Measurements from ENCODE around the gene C4A. TPM values are rescaled to one million over a fixed set of nuclear protein-coding genes. Genes with fewer than 3 reads are reported as not detected.

C4A gene
- total and polyA plus RNA-seq, 2 of the 13 experiments (the other 11 are each of a cell fraction or from before 2014, with no cell fraction given), result 165 to 478 TPM

DNA sequence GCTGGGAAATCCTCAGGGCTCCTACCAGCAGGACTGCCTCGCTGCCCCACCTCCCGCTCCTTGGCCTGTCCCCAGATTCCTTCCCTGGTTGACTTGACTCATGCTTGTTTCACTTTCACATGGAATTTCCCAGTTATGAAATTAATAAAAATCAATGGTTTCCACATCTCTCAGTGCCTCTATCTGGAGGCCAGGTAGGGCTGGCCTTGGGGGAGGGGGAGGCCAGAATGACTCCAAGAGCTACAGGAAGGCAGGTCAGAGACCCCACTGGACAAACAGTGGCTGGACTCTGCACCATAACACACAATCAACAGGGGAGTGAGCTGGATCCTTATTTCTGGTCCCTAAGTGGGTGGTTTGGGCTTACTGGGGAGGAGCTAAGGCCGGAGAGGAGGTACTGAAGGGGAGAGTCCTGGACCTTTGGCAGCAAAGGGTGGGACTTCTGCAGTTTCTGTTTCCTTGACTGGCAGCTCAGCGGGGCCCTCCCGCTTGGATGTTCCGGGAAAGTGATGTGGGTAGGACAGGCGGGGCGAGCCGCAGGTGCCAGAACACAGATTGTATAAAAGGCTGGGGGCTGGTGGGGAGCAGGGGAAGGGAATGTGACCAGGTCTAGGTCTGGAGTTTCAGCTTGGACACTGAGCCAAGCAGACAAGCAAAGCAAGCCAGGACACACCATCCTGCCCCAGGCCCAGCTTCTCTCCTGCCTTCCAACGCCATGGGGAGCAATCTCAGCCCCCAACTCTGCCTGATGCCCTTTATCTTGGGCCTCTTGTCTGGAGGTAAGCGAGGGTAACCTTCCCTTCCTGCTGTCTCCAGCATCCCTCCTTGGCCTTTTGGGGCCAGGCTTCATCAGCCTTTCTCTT lies 36.1 kb upstream of the C4A start, which contains the start of gene CFB (continued):
- TF ChIP-seq ZNF543 (CRISPR knock-in tag; IDR thresholded peaks at IDR 0.05), result peak; percentile 91
- TF ChIP-seq ZNF619 (CRISPR knock-in tag; IDR thresholded peaks at IDR 0.05), result no peak; the same call in none of the 2 replicates
- peak; percentile 57; the same call in 1 of the 2 replicates for TF ChIP-seq ZNF816 (CRISPR knock-in tag; IDR thresholded peaks at IDR 0.05; ENCODE audit: borderline replicate concordance)
- TF ChIP-seq ZBTB8A (CRISPR knock-in tag; IDR thresholded peaks at IDR 0.05; ENCODE audit: borderline replicate concordance, low read depth), result no peak
- TF ChIP-seq, protein P1, sequence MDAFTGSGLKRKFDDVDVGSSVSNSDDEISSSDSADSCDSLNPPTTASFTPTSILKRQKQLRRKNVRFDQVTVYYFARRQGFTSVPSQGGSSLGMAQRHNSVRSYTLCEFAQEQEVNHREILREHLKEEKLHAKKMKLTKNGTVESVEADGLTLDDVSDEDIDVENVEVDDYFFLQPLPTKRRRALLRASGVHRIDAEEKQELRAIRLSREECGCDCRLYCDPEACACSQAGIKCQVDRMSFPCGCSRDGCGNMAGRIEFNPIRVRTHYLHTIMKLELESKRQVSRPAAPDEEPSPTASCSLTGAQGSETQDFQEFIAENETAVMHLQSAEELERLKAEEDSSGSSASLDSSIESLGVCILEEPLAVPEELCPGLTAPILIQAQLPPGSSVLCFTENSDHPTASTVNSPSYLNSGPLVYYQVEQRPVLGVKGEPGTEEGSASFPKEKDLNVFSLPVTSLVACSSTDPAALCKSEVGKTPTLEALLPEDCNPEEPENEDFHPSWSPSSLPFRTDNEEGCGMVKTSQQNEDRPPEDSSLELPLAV (CRISPR knock-in tag; conservative IDR thresholded peaks at IDR 0.05; ENCODE audit: low read depth), result no peak
- TF ChIP-seq, protein P2, sequence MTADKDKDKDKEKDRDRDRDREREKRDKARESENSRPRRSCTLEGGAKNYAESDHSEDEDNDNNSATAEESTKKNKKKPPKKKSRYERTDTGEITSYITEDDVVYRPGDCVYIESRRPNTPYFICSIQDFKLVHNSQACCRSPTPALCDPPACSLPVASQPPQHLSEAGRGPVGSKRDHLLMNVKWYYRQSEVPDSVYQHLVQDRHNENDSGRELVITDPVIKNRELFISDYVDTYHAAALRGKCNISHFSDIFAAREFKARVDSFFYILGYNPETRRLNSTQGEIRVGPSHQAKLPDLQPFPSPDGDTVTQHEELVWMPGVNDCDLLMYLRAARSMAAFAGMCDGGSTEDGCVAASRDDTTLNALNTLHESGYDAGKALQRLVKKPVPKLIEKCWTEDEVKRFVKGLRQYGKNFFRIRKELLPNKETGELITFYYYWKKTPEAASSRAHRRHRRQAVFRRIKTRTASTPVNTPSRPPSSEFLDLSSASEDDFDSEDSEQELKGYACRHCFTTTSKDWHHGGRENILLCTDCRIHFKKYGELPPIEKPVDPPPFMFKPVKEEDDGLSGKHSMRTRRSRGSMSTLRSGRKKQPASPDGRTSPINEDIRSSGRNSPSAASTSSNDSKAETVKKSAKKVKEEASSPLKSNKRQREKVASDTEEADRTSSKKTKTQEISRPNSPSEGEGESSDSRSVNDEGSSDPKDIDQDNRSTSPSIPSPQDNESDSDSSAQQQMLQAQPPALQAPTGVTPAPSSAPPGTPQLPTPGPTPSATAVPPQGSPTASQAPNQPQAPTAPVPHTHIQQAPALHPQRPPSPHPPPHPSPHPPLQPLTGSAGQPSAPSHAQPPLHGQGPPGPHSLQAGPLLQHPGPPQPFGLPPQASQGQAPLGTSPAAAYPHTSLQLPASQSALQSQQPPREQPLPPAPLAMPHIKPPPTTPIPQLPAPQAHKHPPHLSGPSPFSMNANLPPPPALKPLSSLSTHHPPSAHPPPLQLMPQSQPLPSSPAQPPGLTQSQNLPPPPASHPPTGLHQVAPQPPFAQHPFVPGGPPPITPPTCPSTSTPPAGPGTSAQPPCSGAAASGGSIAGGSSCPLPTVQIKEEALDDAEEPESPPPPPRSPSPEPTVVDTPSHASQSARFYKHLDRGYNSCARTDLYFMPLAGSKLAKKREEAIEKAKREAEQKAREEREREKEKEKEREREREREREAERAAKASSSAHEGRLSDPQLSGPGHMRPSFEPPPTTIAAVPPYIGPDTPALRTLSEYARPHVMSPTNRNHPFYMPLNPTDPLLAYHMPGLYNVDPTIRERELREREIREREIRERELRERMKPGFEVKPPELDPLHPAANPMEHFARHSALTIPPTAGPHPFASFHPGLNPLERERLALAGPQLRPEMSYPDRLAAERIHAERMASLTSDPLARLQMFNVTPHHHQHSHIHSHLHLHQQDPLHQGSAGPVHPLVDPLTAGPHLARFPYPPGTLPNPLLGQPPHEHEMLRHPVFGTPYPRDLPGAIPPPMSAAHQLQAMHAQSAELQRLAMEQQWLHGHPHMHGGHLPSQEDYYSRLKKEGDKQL (CRISPR knock-in tag; IDR thresholded peaks at IDR 0.05; ENCODE audit: low read depth), result peak; percentile 68
- TF ChIP-seq, protein P3, sequence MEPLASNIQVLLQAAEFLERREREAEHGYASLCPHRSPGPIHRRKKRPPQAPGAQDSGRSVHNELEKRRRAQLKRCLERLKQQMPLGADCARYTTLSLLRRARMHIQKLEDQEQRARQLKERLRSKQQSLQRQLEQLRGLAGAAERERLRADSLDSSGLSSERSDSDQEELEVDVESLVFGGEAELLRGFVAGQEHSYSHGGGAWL (CRISPR knock-in tag; IDR thresholded peaks at IDR 0.05), result peak; percentile 67
- TF ChIP-seq ZBTB20 (CRISPR knock-in tag; IDR thresholded peaks at IDR 0.05; ENCODE audit: borderline replicate concordance, low read depth), result peak; percentile 54; the same call in 1 of the 2 replicates
- peak; percentile 60; the same call in 1 of the 2 replicates for TF ChIP-seq LCORL (IDR thresholded peaks at IDR 0.05)
- peak; percentile 94 for TF ChIP-seq LCORL (CRISPR knock-in tag; IDR thresholded peaks at IDR 0.05)
- TF ChIP-seq ARNTL (CRISPR knock-in tag; IDR thresholded peaks at IDR 0.05), result peak; percentile 59
- TF ChIP-seq, protein P4, sequence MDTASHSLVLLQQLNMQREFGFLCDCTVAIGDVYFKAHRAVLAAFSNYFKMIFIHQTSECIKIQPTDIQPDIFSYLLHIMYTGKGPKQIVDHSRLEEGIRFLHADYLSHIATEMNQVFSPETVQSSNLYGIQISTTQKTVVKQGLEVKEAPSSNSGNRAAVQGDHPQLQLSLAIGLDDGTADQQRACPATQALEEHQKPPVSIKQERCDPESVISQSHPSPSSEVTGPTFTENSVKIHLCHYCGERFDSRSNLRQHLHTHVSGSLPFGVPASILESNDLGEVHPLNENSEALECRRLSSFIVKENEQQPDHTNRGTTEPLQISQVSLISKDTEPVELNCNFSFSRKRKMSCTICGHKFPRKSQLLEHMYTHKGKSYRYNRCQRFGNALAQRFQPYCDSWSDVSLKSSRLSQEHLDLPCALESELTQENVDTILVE (CRISPR knock-in tag; IDR thresholded peaks at IDR 0.05), result peak; percentile 88
- TF ChIP-seq, protein P5, sequence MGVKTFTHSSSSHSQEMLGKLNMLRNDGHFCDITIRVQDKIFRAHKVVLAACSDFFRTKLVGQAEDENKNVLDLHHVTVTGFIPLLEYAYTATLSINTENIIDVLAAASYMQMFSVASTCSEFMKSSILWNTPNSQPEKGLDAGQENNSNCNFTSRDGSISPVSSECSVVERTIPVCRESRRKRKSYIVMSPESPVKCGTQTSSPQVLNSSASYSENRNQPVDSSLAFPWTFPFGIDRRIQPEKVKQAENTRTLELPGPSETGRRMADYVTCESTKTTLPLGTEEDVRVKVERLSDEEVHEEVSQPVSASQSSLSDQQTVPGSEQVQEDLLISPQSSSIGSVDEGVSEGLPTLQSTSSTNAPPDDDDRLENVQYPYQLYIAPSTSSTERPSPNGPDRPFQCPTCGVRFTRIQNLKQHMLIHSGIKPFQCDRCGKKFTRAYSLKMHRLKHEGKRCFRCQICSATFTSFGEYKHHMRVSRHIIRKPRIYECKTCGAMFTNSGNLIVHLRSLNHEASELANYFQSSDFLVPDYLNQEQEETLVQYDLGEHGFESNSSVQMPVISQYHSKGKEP (CRISPR knock-in tag; IDR thresholded peaks at IDR 0.05), result 0 out of 2 replicates have a peak, but pooled peaks have one; percentile 67
- TF ChIP-seq PHB2 (IDR thresholded peaks at IDR 0.05; ENCODE audit: partially characterized antibody), result no peak
- peak; percentile 70; the same call in 1 of the 2 replicates for TF ChIP-seq ZNF572 (CRISPR knock-in tag; IDR thresholded peaks at IDR 0.05)
- TF ChIP-seq, protein P6, sequence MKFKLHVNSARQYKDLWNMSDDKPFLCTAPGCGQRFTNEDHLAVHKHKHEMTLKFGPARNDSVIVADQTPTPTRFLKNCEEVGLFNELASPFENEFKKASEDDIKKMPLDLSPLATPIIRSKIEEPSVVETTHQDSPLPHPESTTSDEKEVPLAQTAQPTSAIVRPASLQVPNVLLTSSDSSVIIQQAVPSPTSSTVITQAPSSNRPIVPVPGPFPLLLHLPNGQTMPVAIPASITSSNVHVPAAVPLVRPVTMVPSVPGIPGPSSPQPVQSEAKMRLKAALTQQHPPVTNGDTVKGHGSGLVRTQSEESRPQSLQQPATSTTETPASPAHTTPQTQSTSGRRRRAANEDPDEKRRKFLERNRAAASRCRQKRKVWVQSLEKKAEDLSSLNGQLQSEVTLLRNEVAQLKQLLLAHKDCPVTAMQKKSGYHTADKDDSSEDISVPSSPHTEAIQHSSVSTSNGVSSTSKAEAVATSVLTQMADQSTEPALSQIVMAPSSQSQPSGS (CRISPR knock-in tag; IDR thresholded peaks at IDR 0.05), result peak; percentile 80; the same call in 1 of the 2 replicates

All from HepG2 (cell line).